ENCODE results near the gene RNF125.

GRCh38 chr18:32011193-32011592 lies 7.4 kb upstream of the RNF125 start:
- TF ChIP-seq CTCF (IDR thresholded peaks at IDR 0.05; ENCODE audit: insufficient read depth, low read length, poor library complexity, severe bottlenecking) (no peak), EZH2phosphoT487 (conservative IDR thresholded peaks at IDR 0.05; ENCODE audit: low read length) (no peak)

Measured in SU-DHL-6 (cell line).